ENCODE data around the gene PINLYP. TPM values are rescaled to one million over a fixed set of nuclear protein-coding genes. Genes with fewer than 3 reads are reported as not detected.
A peak's percentile ranks its signal among the peaks of the same experiment; 100 is the strongest.

Gene PINLYP
- total and polyA plus RNA-seq, 9 of the 15 experiments (the other 6 are each of a cell fraction or from before 2014, with no cell fraction given) = 1.00 to 6.7 (median 2.2) TPM

- peak in 1 of 3 experiments; percentile 33 for TF ChIP-seq YY1 (IDR thresholded peaks at IDR 0.05; ENCODE audit: borderline replicate concordance in 1 of 3, control insufficient read depth in 1 of 3, extremely low read depth in 1 of 3, insufficient read depth in 3 of 3, insufficient read length in 1 of 3, insufficient replicate concordance in 2 of 3, low read depth in 1 of 3, low read length in 2 of 3)
Observed at GRCh38 chr19:43618921-43619261, 43.3 kb downstream of the PINLYP start (continued).

- Histone ChIP-seq H3K4me3 (peak within 1 kb of the TSS; percentile 57), H3K9ac (ENCODE audit: insufficient read depth in 1 of 2, low read depth in 2 of 2, low read length in 2 of 2) (peak within 1 kb of the TSS; percentile 94 to 98), H4K20me1 (replicated peaks; ENCODE audit: control insufficient read depth, insufficient read depth, low read length) (no peaks in the 10 kb centered on the region), H3K27me3 (ENCODE audit: control insufficient read depth in 2 of 2, insufficient read depth in 2 of 2, low read length in 2 of 2) (no peaks in the 10 kb centered on the region), H3K4me1 (replicated peaks in 1 of 2; ENCODE audit: control insufficient read depth in 2 of 2, insufficient read depth in 2 of 2, low read length in 2 of 2) (peaks cover 47 to 66% of the 10 kb centered on the region in 2 experiments), H3K9me3 (replicated peaks; ENCODE audit: control insufficient read depth, insufficient read depth, low read depth, low read length) (no peaks in the 10 kb centered on the region), H3K27ac (ENCODE audit: extremely low read depth, low read depth, low read length) (peak within 1 kb of the TSS; percentile 99), H3K4me2 (ENCODE audit: insufficient read depth, low read length) (peak within 1 kb of the TSS; percentile 100), H3K79me2 (ENCODE audit: control insufficient read depth, insufficient read depth, low read length) (peaks cover 49% of the 10 kb centered on the region), H3K9me1 (ENCODE audit: control insufficient read depth, insufficient read depth, low read length) (peaks cover 2% of the 10 kb centered on the region), H2AFZ (ENCODE audit: low read depth, low read length) (peak within 1 kb of the TSS; percentile 100), H3K36me3 (ENCODE audit: control insufficient read depth, insufficient read depth, low read length) (peaks cover 2% of the 10 kb centered on the region; the same call in 2 of the 3 replicates)
- DNase-seq (ENCODE audit: extremely low read depth in 1 of 4, low spot score in 3 of 4) (peak; percentile 92 to 97 (median 92)), FAIRE-seq (peak; percentile 95), ATAC-seq (peak; percentile 87)
- no TSS peak for BruUV-seq (replicated peaks)
- ChIA-PET CTCF (ENCODE audit: low intra/inter-chr PET ratio) (no interaction called here), POLR2A (interaction anchor here (0.6 kb wide), 1 partner anchor 33 kb away, joined by 4 read pairs; no protein-coding TSS in a partner anchor)
- intact Hi-C loops (cut with micrococcal nuclease) (loop anchor here (10.0 kb wide), 2 partner anchors 65 to 175 kb away; no protein-coding TSS in a partner anchor), in situ Hi-C loops (cut with MboI) (no loop called here)
- WGBS (ENCODE audit: insufficient coverage, low coverage, missing lambda C conversion rate) = under 1% methylated on average over 65 of the region's 81 CpGs
- TF ChIP-seq BMI1 (IDR thresholded peaks at IDR 0.05; ENCODE audit: low read length) (no peak), ZNF766 (CRISPR knock-in tag; conservative IDR thresholded peaks at IDR 0.05) (0 out of 2 replicates have a peak, but pooled peaks have one; percentile 74), KDM1A (IDR thresholded peaks at IDR 0.05) (no peak), UBTF (IDR thresholded peaks at IDR 0.05; ENCODE audit: borderline replicate concordance in 1 of 2, low read depth in 2 of 2, low read length in 2 of 2) (no peak)
- TF ChIP-seq, protein P1, sequence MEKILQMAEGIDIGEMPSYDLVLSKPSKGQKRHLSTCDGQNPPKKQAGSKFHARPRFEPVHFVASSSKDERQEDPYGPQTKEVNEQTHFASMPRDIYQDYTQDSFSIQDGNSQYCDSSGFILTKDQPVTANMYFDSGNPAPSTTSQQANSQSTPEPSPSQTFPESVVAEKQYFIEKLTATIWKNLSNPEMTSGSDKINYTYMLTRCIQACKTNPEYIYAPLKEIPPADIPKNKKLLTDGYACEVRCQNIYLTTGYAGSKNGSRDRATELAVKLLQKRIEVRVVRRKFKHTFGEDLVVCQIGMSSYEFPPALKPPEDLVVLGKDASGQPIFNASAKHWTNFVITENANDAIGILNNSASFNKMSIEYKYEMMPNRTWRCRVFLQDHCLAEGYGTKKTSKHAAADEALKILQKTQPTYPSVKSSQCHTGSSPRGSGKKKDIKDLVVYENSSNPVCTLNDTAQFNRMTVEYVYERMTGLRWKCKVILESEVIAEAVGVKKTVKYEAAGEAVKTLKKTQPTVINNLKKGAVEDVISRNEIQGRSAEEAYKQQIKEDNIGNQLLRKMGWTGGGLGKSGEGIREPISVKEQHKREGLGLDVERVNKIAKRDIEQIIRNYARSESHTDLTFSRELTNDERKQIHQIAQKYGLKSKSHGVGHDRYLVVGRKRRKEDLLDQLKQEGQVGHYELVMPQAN (IDR thresholded peaks at IDR 0.05; ENCODE audit: borderline replicate concordance) = no peak
Observed at GRCh38 chr19:43619262-43620060, 43.9 kb downstream of the PINLYP start, which contains the start of gene ZNF428. ZNF428 (minus strand) TSS chr19:43619629; CDS start chr19:43614304, 5,325 bp downstream.

Measured in K562 (cell line).